HEK293 (cell line): Measurements from ENCODE around the gene ACOT8.

ENCODE experiments used
- CTCF ChIA-PET: fragments of 350-600 bp; formaldehyde crosslinking; extraction: SDS; loops from one replicate; lab custom pipeline; 2021; ENCODE audit warnings: antibody characterized with exemption; lab: Yijun Ruan, JAX
- POLR2A ChIA-PET: fragments of 300-600 bp; formaldehyde crosslinking; extraction: SDS; loops from one replicate; lab custom pipeline; 2020; ENCODE audit warnings: antibody characterized with exemption, inconsistent platforms; lab: Yijun Ruan, JAX
- H3K27ac ChIP-seq: fragments of 200-500 bp; sonication (Bioruptor generic); 2 replicates; pipeline ENCODE4 v1.5.1; 2014; ENCODE audit warnings: low read depth, low read length, control low read depth, inconsistent platforms; ENCODE audit errors: extremely low read depth
- H3K36me3 ChIP-seq, 2 experiments: fragments of 200-500 bp in 1 of 2; sonication (Bioruptor generic) in 1 of 2; 1 replicate in 1 of 2; 2 replicates in 1 of 2; pipeline ENCODE4 v1.5.1; 2014 to 2017; ENCODE audit warnings: inconsistent platforms in 2 of 2, low read length in 2 of 2; ENCODE audit not compliant: control insufficient read depth in 2 of 2, insufficient read depth in 1 of 2
- H3K4me1 ChIP-seq: fragments of 200-500 bp; sonication (Bioruptor generic); 2 replicates; pipeline ENCODE4 v1.5.1; 2014; ENCODE audit warnings: mild to moderate bottlenecking, low read length, inconsistent platforms; ENCODE audit not compliant: control insufficient read depth, insufficient read depth
- H3K4me3 ChIP-seq: 2 replicates; pipeline ENCODE4 v1.5.1; 2011; ENCODE audit warnings: low read depth, mild to moderate bottlenecking, control low read depth, low read length, moderate library complexity
- H3K9me3 ChIP-seq: fragments of 200-500 bp; sonication (Bioruptor generic); 2 replicates; pipeline ENCODE4 v1.5.1; 2014; ENCODE audit warnings: low read depth, low read length, inconsistent platforms; ENCODE audit not compliant: control insufficient read depth, insufficient read depth
- CTCF ChIP-seq: fragments of 450-650 bp; formaldehyde crosslinking; IDR thresholded peaks from 2 replicates; pipeline ENCODE4 v1.5.1; 2016; ENCODE audit warnings: missing biosample characterization, missing genetic modification characterization
- GLIS2 ChIP-seq: fragments of 450-650 bp; formaldehyde crosslinking; IDR thresholded peaks from 2 replicates; pipeline ENCODE4 v1.5.1; 2016; ENCODE audit warnings: missing biosample characterization, missing genetic modification characterization
- KLF1 ChIP-seq: fragments of 450-650 bp; formaldehyde crosslinking; IDR thresholded peaks from 2 replicates; pipeline ENCODE4 v1.5.1; 2016; ENCODE audit warnings: missing biosample characterization, missing genetic modification characterization
- KLF17 ChIP-seq: fragments of 450-650 bp; formaldehyde crosslinking; IDR thresholded peaks from 2 replicates; pipeline ENCODE4 v1.5.1; 2016; ENCODE audit warnings: missing biosample characterization, missing genetic modification characterization
- KLF7 ChIP-seq: fragments of 450-650 bp; formaldehyde crosslinking; IDR thresholded peaks from 2 replicates; pipeline ENCODE4 v1.5.1; 2016; ENCODE audit warnings: missing biosample characterization, missing genetic modification characterization, borderline replicate concordance
- PATZ1 ChIP-seq: fragments of 450-650 bp; formaldehyde crosslinking; IDR thresholded peaks from 2 replicates; pipeline ENCODE4 v1.5.1; 2016; ENCODE audit warnings: missing biosample characterization, missing genetic modification characterization
- SP7 ChIP-seq: fragments of 450-650 bp; formaldehyde crosslinking; IDR thresholded peaks from 2 replicates; pipeline ENCODE4 v1.5.1; 2016; ENCODE audit warnings: missing biosample characterization, missing genetic modification characterization
- YY1 ChIP-seq: fragments of 450-650 bp; formaldehyde crosslinking; IDR thresholded peaks from 2 replicates; pipeline ENCODE4 v1.5.1; 2018; ENCODE audit warnings: missing biosample characterization, missing genetic modification characterization
- ZBTB11 ChIP-seq: fragments of 450-650 bp; formaldehyde crosslinking; conservative IDR thresholded peaks from 2 replicates; pipeline ENCODE4 v1.5.1; 2016; ENCODE audit warnings: low read depth, missing biosample characterization, missing genetic modification characterization
- ZBTB17 ChIP-seq: fragments of 450-650 bp; formaldehyde crosslinking; IDR thresholded peaks from 2 replicates; pipeline ENCODE4 v1.5.1; 2016; ENCODE audit warnings: missing biosample characterization, missing genetic modification characterization
- ZEB2 ChIP-seq: fragments of 450-650 bp; formaldehyde crosslinking; IDR thresholded peaks from 2 replicates; pipeline ENCODE4 v1.5.1; 2016; ENCODE audit warnings: missing biosample characterization, missing genetic modification characterization
- ZFHX2 ChIP-seq: fragments of 450-650 bp; formaldehyde crosslinking; conservative IDR thresholded peaks from 2 replicates; pipeline ENCODE4 v1.5.1; 2016; ENCODE audit warnings: missing biosample characterization, missing genetic modification characterization
- ZIC2 ChIP-seq: fragments of 450-650 bp; formaldehyde crosslinking; IDR thresholded peaks from 2 replicates; pipeline ENCODE4 v1.5.1; 2016; ENCODE audit warnings: missing biosample characterization, missing genetic modification characterization
- ZNF335 ChIP-seq: fragments of 450-650 bp; formaldehyde crosslinking; conservative IDR thresholded peaks from 2 replicates; pipeline ENCODE4 v1.5.1; 2016; ENCODE audit warnings: missing biosample characterization, missing genetic modification characterization
- ZNF366 ChIP-seq: fragments of 450-650 bp; formaldehyde crosslinking; conservative IDR thresholded peaks from 2 replicates; pipeline ENCODE4 v1.5.1; 2016; ENCODE audit warnings: missing biosample characterization, missing genetic modification characterization
- ZNF529 ChIP-seq: fragments of 450-650 bp; formaldehyde crosslinking; IDR thresholded peaks from 2 replicates; pipeline ENCODE4 v1.5.1; 2017; ENCODE audit warnings: missing genetic modification characterization, missing biosample characterization; ENCODE audit not compliant: insufficient replicate concordance
- ZNF623 ChIP-seq: fragments of 450-650 bp; formaldehyde crosslinking; IDR thresholded peaks from 2 replicates; pipeline ENCODE4 v1.5.1; 2016; ENCODE audit warnings: missing biosample characterization, missing genetic modification characterization
- ZNF701 ChIP-seq: fragments of 450-650 bp; formaldehyde crosslinking; IDR thresholded peaks from 2 replicates; pipeline ENCODE4 v1.5.1; 2016; ENCODE audit warnings: missing biosample characterization, missing genetic modification characterization
- ZNF747 ChIP-seq: fragments of 450-650 bp; formaldehyde crosslinking; IDR thresholded peaks from 2 replicates; pipeline ENCODE4 v1.5.1; 2016; ENCODE audit warnings: missing biosample characterization, missing genetic modification characterization
- ZNF768 ChIP-seq: fragments of 450-650 bp; formaldehyde crosslinking; IDR thresholded peaks from 2 replicates; pipeline ENCODE4 v1.5.1; 2018; ENCODE audit warnings: missing biosample characterization, mild to moderate bottlenecking, missing genetic modification characterization
- ZNF785 ChIP-seq: fragments of 450-650 bp; formaldehyde crosslinking; IDR thresholded peaks from 2 replicates; pipeline ENCODE4 v1.5.1; 2016; ENCODE audit warnings: missing biosample characterization, missing genetic modification characterization
- TF ChIP-seq, protein P1 (sequence below): fragments of 450-650 bp; formaldehyde crosslinking; IDR thresholded peaks from 2 replicates; pipeline ENCODE4 v1.5.1; 2016; ENCODE audit warnings: missing biosample characterization, missing genetic modification characterization

Gene ACOT8

DNA sequence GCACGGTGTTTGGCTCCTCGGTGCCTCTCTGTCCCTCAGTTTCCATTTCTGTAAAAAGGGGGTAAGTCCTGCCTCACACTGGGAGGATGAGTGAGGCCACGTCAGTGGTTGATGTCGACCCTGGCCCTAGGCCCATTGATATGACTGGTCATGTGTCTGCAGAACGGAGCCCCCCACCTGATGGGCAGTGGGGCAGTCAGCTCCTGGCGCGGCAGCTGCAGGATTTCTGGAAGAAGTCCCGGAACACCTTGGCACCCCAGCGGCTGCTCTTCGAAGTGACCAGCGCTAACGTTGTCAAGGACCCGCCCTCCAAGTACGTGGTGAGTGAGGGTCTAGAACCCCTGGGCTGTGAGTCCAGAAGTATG lies 22.4 kb downstream of the ACOT8 start:
- TF ChIP-seq ZFHX2 (tag by site-specific recombination) (no peak), ZNF366 (no peak), KLF7 (tag by site-specific recombination) (no peak), ZNF785 (no peak)
- Histone ChIP-seq H3K9me3 (no peaks in the 10 kb centered on the region), H3K36me3 (peaks cover 0 to 8% of the 10 kb centered on the region in 2 experiments; a peak in 1 of 3 replicates), H3K4me3 (no peak overlapping the region), H3K4me1 (no peaks in the 10 kb centered on the region; the same call in 1 of the 2 replicates), H3K27ac (no peak overlapping the region)
- ChIA-PET CTCF (interaction anchor here (0.6 to 2.0 kb wide), 2 partner anchors 36 to 1952 kb away, joined by 4 to 8 read pairs; no protein-coding TSS in a partner anchor), POLR2A (interaction anchor here (1.2 kb wide), 1 partner anchor 21 kb away, joined by 3 read pairs; no protein-coding TSS in a partner anchor)

DNA sequence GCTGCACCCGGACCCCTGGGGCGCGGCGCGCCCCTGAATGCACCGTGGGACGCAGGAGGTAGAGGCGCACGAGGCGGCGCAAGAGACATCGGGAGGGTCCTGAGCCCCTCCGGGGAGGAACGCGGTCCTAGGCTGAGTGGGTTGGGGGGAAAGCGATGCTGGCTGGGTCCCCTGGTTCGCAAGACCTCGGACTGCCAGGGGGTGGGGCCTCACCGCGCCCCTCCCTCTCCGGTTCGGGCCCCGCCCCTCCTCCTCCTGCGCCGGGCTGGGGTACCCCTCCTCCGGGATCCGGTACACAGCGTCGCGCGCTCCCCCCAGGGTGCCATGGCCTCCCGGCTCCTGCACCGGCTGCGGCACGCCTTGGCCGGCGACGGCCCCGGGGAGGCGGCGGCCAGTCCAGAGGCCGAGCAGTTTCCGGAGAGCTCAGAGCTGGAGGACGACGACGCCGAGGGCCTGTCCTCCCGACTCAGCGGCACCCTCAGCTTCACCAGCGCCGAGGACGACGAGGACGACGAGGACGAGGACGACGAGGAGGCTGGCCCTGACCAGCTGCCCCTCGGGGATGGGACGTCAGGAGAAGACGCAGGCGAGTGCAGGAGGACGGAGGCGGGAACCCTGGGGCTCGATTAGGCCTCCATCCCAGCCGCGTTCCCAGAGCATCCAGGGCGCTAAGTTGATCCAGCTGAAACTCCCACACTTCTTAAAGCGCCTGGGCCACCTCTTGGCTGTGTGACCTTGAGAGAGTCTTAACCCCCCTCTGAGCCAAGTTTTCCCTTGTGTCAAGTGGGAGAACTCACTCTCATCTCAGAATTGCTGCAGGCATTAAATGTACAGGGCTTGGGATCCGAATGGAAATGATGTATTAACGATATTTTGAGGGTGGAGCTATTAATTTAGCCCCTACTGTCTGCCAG lies 23.1 kb downstream of the ACOT8 start:
- H3K4me1 ChIP-seq: no peaks in the 10 kb centered on the region; the same call in 1 of the 2 replicates
- ChIA-PET CTCF (interaction anchor here (0.6 to 2.0 kb wide), 3 partner anchors 10 to 1953 kb away, joined by 4 to 8 read pairs (median 4); no protein-coding TSS in a partner anchor), POLR2A (interaction anchor here (0.8 to 1.5 kb wide), 5 partner anchors 15 to 137 kb away, joined by 3 to 4 read pairs (median 3); partner anchors contain the start of gene ACOT8)
- no peaks in the 10 kb centered on the region for H3K9me3 ChIP-seq
- peak overlapping the region; percentile 48 for H3K4me3 ChIP-seq
- H3K27ac ChIP-seq: peak overlapping the region; percentile 46
- peaks cover 0 to 8% of the 10 kb centered on the region in 2 experiments; a peak in 1 of 3 replicates for H3K36me3 ChIP-seq
- TF ChIP-seq ZNF623 (tag by site-specific recombination): no peak
- TF ChIP-seq ZNF701 (tag by site-specific recombination): no peak
- TF ChIP-seq ZBTB17 (tag by site-specific recombination): peak; percentile 87
- peak; percentile 44; the same call in 1 of the 2 replicates for TF ChIP-seq ZEB2 (tag by site-specific recombination)
- 0 out of 2 replicates have a peak, but pooled peaks have one; percentile 46 for TF ChIP-seq KLF17 (tag by site-specific recombination)
- TF ChIP-seq ZIC2 (tag by site-specific recombination): peak; percentile 68
- TF ChIP-seq ZBTB11: peak; percentile 65
- no peak for TF ChIP-seq ZNF747 (tag by site-specific recombination)
- TF ChIP-seq ZNF768 (tag by site-specific recombination): 0 out of 2 replicates have a peak, but pooled peaks have one; percentile 48
- peak; percentile 33; the same call in 1 of the 2 replicates for TF ChIP-seq SP7 (tag by site-specific recombination)
- TF ChIP-seq YY1: peak; percentile 47; the same call in 1 of the 2 replicates
- peak; percentile 99 for TF ChIP-seq GLIS2 (tag by site-specific recombination)
- peak; percentile 71; the same call in 1 of the 2 replicates for TF ChIP-seq PATZ1 (tag by site-specific recombination)
- TF ChIP-seq, protein P1, sequence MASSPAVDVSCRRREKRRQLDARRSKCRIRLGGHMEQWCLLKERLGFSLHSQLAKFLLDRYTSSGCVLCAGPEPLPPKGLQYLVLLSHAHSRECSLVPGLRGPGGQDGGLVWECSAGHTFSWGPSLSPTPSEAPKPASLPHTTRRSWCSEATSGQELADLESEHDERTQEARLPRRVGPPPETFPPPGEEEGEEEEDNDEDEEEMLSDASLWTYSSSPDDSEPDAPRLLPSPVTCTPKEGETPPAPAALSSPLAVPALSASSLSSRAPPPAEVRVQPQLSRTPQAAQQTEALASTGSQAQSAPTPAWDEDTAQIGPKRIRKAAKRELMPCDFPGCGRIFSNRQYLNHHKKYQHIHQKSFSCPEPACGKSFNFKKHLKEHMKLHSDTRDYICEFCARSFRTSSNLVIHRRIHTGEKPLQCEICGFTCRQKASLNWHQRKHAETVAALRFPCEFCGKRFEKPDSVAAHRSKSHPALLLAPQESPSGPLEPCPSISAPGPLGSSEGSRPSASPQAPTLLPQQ: 0 out of 2 replicates have a peak, but pooled peaks have one; percentile 31
- TF ChIP-seq CTCF: no peak
- TF ChIP-seq ZNF529 (tag by site-specific recombination): no peak
- TF ChIP-seq ZNF335 (tag by site-specific recombination): peak; percentile 60; the same call in 1 of the 2 replicates
- peak; percentile 39 for TF ChIP-seq KLF1 (tag by site-specific recombination)
